Loucy (cell line): ENCODE measurements around the gene DUSP22.
"Not testable (repeated sequence)": the region's sequence is repeated elsewhere in the genome, so short reads cannot be mapped to it uniquely, and the experiment has no call there.

Experiments used
- H2AFZ ChIP-seq: fragments of 200-600 bp; sonication (generic); 2 replicates; pipeline ENCODE4 v1.6.0; 2016; ENCODE audit warnings: antibody characterized with exemption, mild to moderate bottlenecking, low read length, moderate library complexity
- H3F3A ChIP-seq: fragments of 200-600 bp; 2 replicates; pipeline ENCODE4 v1.6.0; 2016; ENCODE audit warnings: antibody characterized with exemption, low read depth, mild to moderate bottlenecking
- H3K27me3 ChIP-seq: fragments of 200-600 bp; sonication (generic); 2 replicates; pipeline ENCODE4 v1.6.1; 2014; ENCODE audit warnings: low read length, mild to moderate bottlenecking; ENCODE audit not compliant: insufficient read depth, poor library complexity, severe bottlenecking
- H3K36me3 ChIP-seq: fragments of 200-600 bp; sonication (generic); 2 replicates; pipeline ENCODE4 v1.6.1; 2016; ENCODE audit warnings: low read length; ENCODE audit not compliant: insufficient read depth
- H3K4me1 ChIP-seq: fragments of 200-600 bp; sonication (generic); 2 replicates; pipeline ENCODE4 v1.5.1; 2014; ENCODE audit warnings: low read length, mild to moderate bottlenecking; ENCODE audit not compliant: insufficient read depth, poor library complexity, severe bottlenecking
- H3K4me2 ChIP-seq: fragments of 200-600 bp; sonication (generic); 2 replicates; pipeline ENCODE4 v1.6.0; 2014; ENCODE audit warnings: antibody characterized with exemption, low read length, low read depth, mild to moderate bottlenecking; ENCODE audit not compliant: poor library complexity, severe bottlenecking
- H3K4me3 ChIP-seq: fragments of 200-600 bp; sonication (generic); 2 replicates; pipeline ENCODE4 v1.5.1; 2014; ENCODE audit warnings: low read length, mild to moderate bottlenecking, mixed read lengths; ENCODE audit not compliant: poor library complexity, severe bottlenecking
- H3K79me2 ChIP-seq: fragments of 200-600 bp; sonication (generic); 2 replicates; pipeline ENCODE4 v1.6.1; 2014; ENCODE audit warnings: low read length; ENCODE audit not compliant: insufficient read depth
- H3K9ac ChIP-seq: fragments of 200-600 bp; sonication (generic); 2 replicates; pipeline ENCODE4 v1.6.0; 2014; ENCODE audit warnings: mild to moderate bottlenecking, low read depth, low read length, moderate library complexity; ENCODE audit not compliant: poor library complexity, severe bottlenecking
- H3K9me2 ChIP-seq: fragments of 200-600 bp; sonication (generic); replicated peaks from 2 replicates; pipeline ENCODE4 v1.6.1; 2016; ENCODE audit warnings: low read depth, low read length, mixed read lengths
- H3K9me3 ChIP-seq: fragments of 200-600 bp; sonication (generic); 2 replicates; pipeline ENCODE4 v1.6.1; 2014; ENCODE audit warnings: mild to moderate bottlenecking, antibody characterized with exemption, low read length, low read depth; ENCODE audit not compliant: insufficient read depth
- H4K20me1 ChIP-seq: fragments of 200-600 bp; sonication (generic); 2 replicates; pipeline ENCODE4 v1.6.0; 2014; ENCODE audit warnings: antibody characterized with exemption, low read length, mild to moderate bottlenecking; ENCODE audit not compliant: insufficient read depth, poor library complexity, severe bottlenecking
- EZH2phosphoT487 ChIP-seq: fragments of 200-600 bp; IDR thresholded peaks from 2 replicates; pipeline ENCODE4 v1.6.1; 2018; ENCODE audit warnings: antibody characterized with exemption, mild to moderate bottlenecking, moderate library complexity, borderline replicate concordance
- TF ChIP-seq, protein P1 (sequence below): fragments of 200-600 bp; sonication (generic); conservative IDR thresholded peaks from 2 replicates; pipeline ENCODE4 v1.5.1; 2014; ENCODE audit warnings: mild to moderate bottlenecking, antibody characterized with exemption, low read length

Gene DUSP22

DNA sequence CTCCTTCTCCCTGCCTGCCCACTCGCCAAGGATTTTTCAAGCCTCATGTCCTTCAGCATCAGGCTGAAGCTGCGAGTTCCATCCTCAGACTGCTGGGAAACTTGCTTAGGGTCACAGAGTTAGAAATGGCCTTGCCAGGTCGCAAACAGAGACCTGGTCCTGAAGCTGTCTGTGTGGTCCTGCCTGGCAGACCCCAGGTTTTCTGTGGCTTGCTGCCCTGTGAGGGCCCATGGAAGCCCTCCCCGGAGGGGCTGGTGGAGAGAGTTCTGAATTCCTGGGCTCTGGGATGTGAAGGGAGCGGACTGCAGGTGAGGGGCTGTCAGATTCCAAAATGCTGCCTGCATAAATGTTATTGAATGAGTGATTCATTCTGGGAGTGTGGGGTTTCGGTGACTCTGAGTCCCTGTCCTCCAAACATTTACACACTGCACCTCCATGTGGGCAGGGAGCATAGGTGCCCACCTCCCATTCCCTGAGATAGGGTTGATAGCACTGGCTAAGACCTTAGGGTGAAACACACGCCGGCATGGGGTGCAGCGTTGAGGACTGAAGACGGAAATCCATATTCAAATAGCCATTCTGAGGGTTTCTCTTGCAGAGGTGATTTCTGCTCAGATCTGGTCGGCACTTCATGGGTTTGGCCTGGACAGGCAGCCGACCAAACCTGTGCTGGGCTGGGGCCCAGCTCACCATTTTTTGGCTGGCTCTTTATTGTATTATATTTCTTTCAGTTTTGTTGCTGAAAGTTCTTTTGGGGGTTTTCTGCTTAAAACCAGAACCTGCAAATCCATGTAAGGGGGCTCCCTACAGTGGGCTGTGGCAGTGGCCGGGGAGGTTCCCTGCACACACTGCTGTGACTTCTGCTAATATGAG is 77.5 kb downstream of the DUSP22 start:
- Histone ChIP-seq H3K9me3 (no peaks in the 10 kb centered on the region), H3K9ac (no peak overlapping the region), H2AFZ (no peak overlapping the region), H3K79me2 (no peaks in the 10 kb centered on the region), H4K20me1 (no peaks in the 10 kb centered on the region), H3K36me3 (no peaks in the 10 kb centered on the region), H3K4me2 (no peak overlapping the region), H3K4me1 (no peaks in the 10 kb centered on the region), H3K4me3 (no peak overlapping the region), H3K27me3 (no peaks in the 10 kb centered on the region), H3F3A (no peaks in the 10 kb centered on the region), H3K9me2 (no peaks in the 10 kb centered on the region)
- TF ChIP-seq EZH2phosphoT487: no peak

DNA sequence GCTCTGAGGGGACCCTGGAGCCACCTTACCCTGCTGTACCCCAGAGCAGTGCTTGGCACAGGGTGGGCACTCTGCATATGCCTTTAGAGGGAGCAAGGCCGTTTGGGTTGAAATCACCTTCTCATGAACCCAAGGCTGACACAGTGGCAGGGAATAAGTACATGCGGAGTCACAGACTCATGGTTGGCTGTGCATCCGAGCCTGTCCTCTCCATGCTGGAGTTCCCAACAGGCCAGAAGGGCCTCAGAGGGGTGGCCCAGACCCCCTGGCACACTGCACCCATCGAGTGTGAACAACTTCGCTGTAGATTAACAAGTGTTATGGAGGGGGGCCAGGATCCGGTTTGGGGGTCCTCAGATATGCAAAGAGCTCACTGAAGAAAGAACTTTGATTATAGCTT is 78.3 kb downstream of the DUSP22 start:
- no peaks in the 10 kb centered on the region for H3K9me3 ChIP-seq
- no peaks in the 10 kb centered on the region for H3K27me3 ChIP-seq
- no peaks in the 10 kb centered on the region for H3K9me2 ChIP-seq
- H4K20me1 ChIP-seq: no peaks in the 10 kb centered on the region
- H3K79me2 ChIP-seq: no peaks in the 10 kb centered on the region
- H3K36me3 ChIP-seq: no peaks in the 10 kb centered on the region
- H3K4me2 ChIP-seq: no peak overlapping the region
- H2AFZ ChIP-seq: no peak overlapping the region
- H3F3A ChIP-seq: no peaks in the 10 kb centered on the region
- no peak overlapping the region for H3K9ac ChIP-seq
- no peak overlapping the region for H3K4me3 ChIP-seq
- TF ChIP-seq, protein P1, sequence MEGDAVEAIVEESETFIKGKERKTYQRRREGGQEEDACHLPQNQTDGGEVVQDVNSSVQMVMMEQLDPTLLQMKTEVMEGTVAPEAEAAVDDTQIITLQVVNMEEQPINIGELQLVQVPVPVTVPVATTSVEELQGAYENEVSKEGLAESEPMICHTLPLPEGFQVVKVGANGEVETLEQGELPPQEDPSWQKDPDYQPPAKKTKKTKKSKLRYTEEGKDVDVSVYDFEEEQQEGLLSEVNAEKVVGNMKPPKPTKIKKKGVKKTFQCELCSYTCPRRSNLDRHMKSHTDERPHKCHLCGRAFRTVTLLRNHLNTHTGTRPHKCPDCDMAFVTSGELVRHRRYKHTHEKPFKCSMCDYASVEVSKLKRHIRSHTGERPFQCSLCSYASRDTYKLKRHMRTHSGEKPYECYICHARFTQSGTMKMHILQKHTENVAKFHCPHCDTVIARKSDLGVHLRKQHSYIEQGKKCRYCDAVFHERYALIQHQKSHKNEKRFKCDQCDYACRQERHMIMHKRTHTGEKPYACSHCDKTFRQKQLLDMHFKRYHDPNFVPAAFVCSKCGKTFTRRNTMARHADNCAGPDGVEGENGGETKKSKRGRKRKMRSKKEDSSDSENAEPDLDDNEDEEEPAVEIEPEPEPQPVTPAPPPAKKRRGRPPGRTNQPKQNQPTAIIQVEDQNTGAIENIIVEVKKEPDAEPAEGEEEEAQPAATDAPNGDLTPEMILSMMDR: no peak
- TF ChIP-seq EZH2phosphoT487: no peak
- no peaks in the 10 kb centered on the region for H3K4me1 ChIP-seq

DNA sequence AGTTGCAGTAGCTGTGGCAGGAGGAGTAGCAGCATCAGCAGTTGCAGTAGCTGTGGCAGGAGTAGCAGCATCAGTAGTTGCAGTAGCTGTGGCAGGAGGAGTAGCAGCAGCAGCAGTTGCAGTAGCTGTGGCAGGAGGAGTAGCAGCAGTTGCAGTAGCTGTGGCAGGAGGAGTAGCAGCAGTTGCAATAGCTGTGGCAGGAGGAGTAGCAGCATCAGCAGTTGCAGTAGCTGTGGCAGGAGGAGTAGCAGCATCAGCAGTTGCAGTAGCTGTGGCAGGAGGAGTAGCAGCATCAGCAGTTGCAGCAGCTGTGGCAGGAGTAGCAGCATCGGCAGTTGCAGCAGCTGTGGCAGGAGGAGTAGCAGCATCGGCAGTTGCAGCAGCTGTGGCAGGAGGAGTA is 79.6 kb downstream of the DUSP22 start:
- not testable (repeated sequence) for H4K20me1 ChIP-seq, H3F3A ChIP-seq, H3K4me2 ChIP-seq, H3K9me2 ChIP-seq, H3K4me1 ChIP-seq, H3K79me2 ChIP-seq, H3K27me3 ChIP-seq, H3K36me3 ChIP-seq, H2AFZ ChIP-seq, H3K9me3 ChIP-seq, H3K4me3 ChIP-seq, H3K9ac ChIP-seq

DNA sequence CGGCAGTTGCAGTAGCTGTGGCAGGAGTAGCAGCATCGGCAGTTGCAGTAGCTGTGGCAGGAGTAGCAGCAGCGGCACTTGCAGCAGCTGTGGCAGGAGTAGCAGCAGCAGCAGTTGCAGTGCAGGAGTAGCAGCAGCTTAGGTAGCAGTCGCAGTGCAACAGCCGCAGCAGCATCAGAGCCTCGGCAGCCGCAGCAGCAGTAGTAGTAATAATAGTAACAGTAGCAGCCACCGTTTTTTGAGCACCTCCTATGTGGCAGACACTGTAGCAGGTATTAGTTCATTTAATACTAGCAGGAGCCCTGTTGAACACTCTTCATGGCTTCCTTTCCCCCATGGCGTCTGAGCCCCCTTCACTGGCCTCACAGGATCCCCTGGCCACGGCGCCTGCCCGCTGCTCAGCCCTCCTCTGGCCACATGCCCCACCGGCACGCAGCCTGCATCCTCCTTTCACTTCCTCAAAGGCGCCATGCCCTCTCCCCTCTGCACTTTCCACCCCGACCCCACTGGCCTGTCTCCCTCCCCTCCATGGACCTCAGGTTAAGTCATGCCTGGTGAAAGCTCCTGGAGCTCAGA is 80.1 kb downstream of the DUSP22 start:
- no peaks in the 10 kb centered on the region for H3F3A ChIP-seq
- H4K20me1 ChIP-seq: no peaks in the 10 kb centered on the region
- peaks cover 14% of the 10 kb centered on the region for H3K4me1 ChIP-seq
- H3K79me2 ChIP-seq: no peaks in the 10 kb centered on the region
- H3K4me3 ChIP-seq: no peak overlapping the region
- H3K9ac ChIP-seq: no peak overlapping the region
- no peak overlapping the region for H2AFZ ChIP-seq
- no peaks in the 10 kb centered on the region for H3K9me3 ChIP-seq
- TF ChIP-seq EZH2phosphoT487: no peak
- TF ChIP-seq, protein P1: no peak
- H3K36me3 ChIP-seq: no peaks in the 10 kb centered on the region
- no peaks in the 10 kb centered on the region for H3K27me3 ChIP-seq
- no peak overlapping the region for H3K4me2 ChIP-seq
- no peaks in the 10 kb centered on the region for H3K9me2 ChIP-seq
